GM12878 (cell line): Measurements from ENCODE around the gene LANCL2. TPM values are rescaled to one million over a fixed set of nuclear protein-coding genes. Genes with fewer than 3 reads are reported as not detected.

ENCODE experiments used
- ATAC-seq: fragments of 200-7000 bp; cut with Tn5 transposase; 3 replicates; pipeline ENCODE4 v1.9.1; 2020; ENCODE audit warnings: mild to moderate bottlenecking, moderate library complexity
- BruUV-seq: library from RNA; stranded (reverse); fragments of 400-500 nt; replicated peaks from 2 replicates; lab custom pipeline; 2021; lab: Mats Ljungman, UMichigan
- CTCF ChIA-PET: fragments of 300-600 bp; sonication (Branson Sonifier 250); formaldehyde crosslinking; extraction: SDS; loops from one replicate; lab custom pipeline; 2021; ENCODE audit warnings: inconsistent platforms; lab: Yijun Ruan, JAX
- POLR2A ChIA-PET: fragments of 350-600 bp; formaldehyde crosslinking; extraction: SDS; loops from one replicate; lab custom pipeline; 2021; ENCODE audit warnings: inconsistent platforms; lab: Charles Lee
- RAD21 ChIA-PET: fragments of 300-600 bp; sonication (Branson Sonifier 250); formaldehyde crosslinking; loops from one replicate; lab custom pipeline; 2023; ENCODE audit warnings: antibody characterized with exemption; ENCODE audit not compliant: unreplicated experiment; lab: Charles Lee
- SMC1A ChIA-PET: fragments of 300-600 bp; sonication (Branson Sonifier 250); formaldehyde crosslinking; loops from one replicate; lab custom pipeline; 2023; ENCODE audit not compliant: unreplicated experiment, uncharacterized antibody; lab: Charles Lee
- DNase-seq: peaks from one replicate; pipeline ENCODE4 v3.0.0-alpha.2; 2011; ENCODE audit warnings: low read depth, low spot score
- FAIRE-seq: peaks from 3 replicates; lab custom pipeline; 2011; peaks lifted over from hg19 to GRCh38; lab: Jason Lieb, UNC
- H2AFZ ChIP-seq: 2 replicates; pipeline ENCODE4 v1.6.0; 2011; ENCODE audit warnings: low read depth, low read length, control low read depth; ENCODE audit not compliant: control insufficient read depth
- H3K27ac ChIP-seq: 2 replicates; pipeline ENCODE4 v1.5.1; 2011; ENCODE audit warnings: control low read depth; ENCODE audit not compliant: control insufficient read depth, insufficient read depth
- H3K27me3 ChIP-seq, 2 experiments: replicated peaks in 1 of 2; 2 replicates each; pipeline versions ENCODE4 v1.6.0 to v1.6.1; 2011; ENCODE audit warnings: low read length in 1 of 2; ENCODE audit not compliant: control insufficient read depth in 2 of 2, insufficient read depth in 2 of 2
- H3K36me3 ChIP-seq, 2 experiments: 2 replicates each; pipeline ENCODE4 v1.5.1; 2011; ENCODE audit warnings: low read length in 1 of 2; ENCODE audit not compliant: control insufficient read depth in 2 of 2, insufficient read depth in 2 of 2
- H3K4me1 ChIP-seq: 2 replicates; pipeline ENCODE4 v1.6.1; 2011; ENCODE audit warnings: mild to moderate bottlenecking, low read length, moderate library complexity, mixed read lengths; ENCODE audit not compliant: control insufficient read depth, insufficient read depth
- H3K4me2 ChIP-seq: 2 replicates; pipeline ENCODE4 v1.6.0; 2011; ENCODE audit warnings: control low read depth; ENCODE audit not compliant: control insufficient read depth, insufficient read depth
- H3K4me3 ChIP-seq: fragments of 200-600 bp; sonication (generic); 2 replicates; pipeline ENCODE4 v1.5.1; 2016
- H3K79me2 ChIP-seq: 2 replicates; pipeline ENCODE4 v1.6.0; 2011; ENCODE audit warnings: low read length; ENCODE audit not compliant: control insufficient read depth, insufficient read depth
- H3K9ac ChIP-seq: 2 replicates; pipeline ENCODE4 v1.8.0; 2011; ENCODE audit warnings: low read length, control low read depth, mixed read lengths; ENCODE audit not compliant: control insufficient read depth, insufficient read depth
- H3K9me3 ChIP-seq: replicated peaks from 3 replicates; pipeline ENCODE4 v1.5.1; 2011; ENCODE audit warnings: mild to moderate bottlenecking, low read length; ENCODE audit not compliant: control insufficient read depth, insufficient read depth
- H4K20me1 ChIP-seq: 2 replicates; pipeline ENCODE4 v1.6.0; 2011; ENCODE audit not compliant: control insufficient read depth, insufficient read depth
- BACH1 ChIP-seq: fragments of 450-650 bp; IDR thresholded peaks from 2 replicates; pipeline ENCODE4 v1.6.1; 2017; ENCODE audit warnings: mild to moderate bottlenecking, borderline replicate concordance
- EED ChIP-seq: sonication (generic); IDR thresholded peaks from 2 replicates; pipeline ENCODE4 v1.6.1; 2016; ENCODE audit warnings: antibody characterized with exemption, low read depth
- HCFC1 ChIP-seq: fragments of 150-350 bp; IDR thresholded peaks from 2 replicates; pipeline ENCODE4 v1.6.1; 2014; ENCODE audit warnings: low read length
- MYC ChIP-seq: IDR thresholded peaks from 2 replicates; pipeline ENCODE4 v1.6.1; 2011; ENCODE audit warnings: mild to moderate bottlenecking, low read length, moderate library complexity, inconsistent platforms; ENCODE audit not compliant: insufficient read depth, insufficient replicate concordance, insufficient read length, severe bottlenecking
- NFYB ChIP-seq: IDR thresholded peaks from 2 replicates; pipeline ENCODE4 v1.6.1; 2011; ENCODE audit warnings: low read depth, mild to moderate bottlenecking, low read length, improper control_type of control experiment, moderate library complexity; ENCODE audit not compliant: insufficient read depth
- RB1 ChIP-seq: fragments of 450-650 bp; formaldehyde crosslinking; IDR thresholded peaks from 2 replicates; pipeline ENCODE4 v1.6.1; 2017; ENCODE audit warnings: mild to moderate bottlenecking, borderline replicate concordance
- RELA ChIP-seq: fragments of 450-650 bp; IDR thresholded peaks from 2 replicates; pipeline ENCODE4 v1.8.0; 2014; ENCODE audit warnings: borderline replicate concordance; ENCODE audit not compliant: partially characterized antibody
- SP1 ChIP-seq: IDR thresholded peaks from one replicate; pipeline ENCODE4 v1.6.1; 2011; ENCODE audit warnings: low read depth, low read length
- SREBF2 ChIP-seq: IDR thresholded peaks from 2 replicates; pipeline ENCODE4 v1.6.1; 2012; ENCODE audit warnings: mild to moderate bottlenecking, low read length
- TCF12 ChIP-seq: IDR thresholded peaks from 2 replicates; pipeline ENCODE4 v1.6.1; 2011; ENCODE audit warnings: low read depth, mild to moderate bottlenecking, low read length
- YY1 ChIP-seq: IDR thresholded peaks from 2 replicates; pipeline ENCODE4 v1.6.1; 2011; ENCODE audit warnings: low read depth, mild to moderate bottlenecking, low read length
- ZBED1 ChIP-seq: IDR thresholded peaks from 2 replicates; pipeline ENCODE4 v1.6.1; 2016; ENCODE audit warnings: borderline replicate concordance
- WGBS: methylation state at CpG from one replicate; pipeline ENCODE4 v1.1.6; 2016; ENCODE audit warnings: low lambda C conversion rate; ENCODE audit not compliant: insufficient replicate concordance, insufficient coverage; ENCODE audit errors: missing lambda C conversion rate; 5-methylcytosine and 5-hydroxymethylcytosine counted together
- in situ Hi-C: fragments of 300-500 bp; cut with MboI; formaldehyde crosslinking; loops from 9 replicates; pipeline ENCODE4 v1.14.3; 2018; ENCODE audit warnings: mixed read lengths
- intact Hi-C: fragments of 100-400 bp; cut with micrococcal nuclease; formaldehyde crosslinking; loops from one replicate; pipeline ENCODE4 v1.14.2; 2022; ENCODE audit not compliant: unreplicated experiment
- polyA plus RNA-seq, 11 experiments: library from polyadenylated mRNA; depleted of rRNA in 4 of 11; unstranded in 6 of 11; stranded (reverse) in 5 of 11; fragments of >200 nt; fragmentation: Nextera tagmentation in 4 of 11; fragmentation: Illumina TruSeq in 1 of 11; extraction: Ambion mirVana in 4 of 11; extraction: Trizol in 1 of 11; gene quantifications; 1 replicate in 1 of 11; 2 replicates in 10 of 11; pipeline versions ENCODE4 v1.2.1 to v1.2.3, GENCODE V29; 2011 to 2016; ENCODE audit warnings: inconsistent platforms in 2 of 11, missing spikeins in 2 of 11, low read depth in 1 of 11
- total RNA-seq, 4 experiments: library from RNA; depleted of rRNA in 3 of 4; stranded (reverse); fragments of >200 nt in 3 of 4; fragmentation: Illumina TruSeq in 1 of 4; extraction: Trizol in 1 of 4; gene quantifications; 2 replicates each; pipeline versions ENCODE4 v1.2.1 to v1.2.3, GENCODE V29; 2013 to 2021
- TF ChIP-seq, protein P1 (sequence below): fragments of 450-650 bp; formaldehyde crosslinking; IDR thresholded peaks from 2 replicates; pipeline ENCODE4 v1.4.0; 2022; ENCODE audit warnings: mild to moderate bottlenecking, moderate library complexity
- TF ChIP-seq, protein P2 (sequence below): IDR thresholded peaks from 2 replicates; pipeline ENCODE4 v1.6.1; 2011; ENCODE audit warnings: borderline replicate concordance, low read depth, mild to moderate bottlenecking, moderate library complexity, mixed read lengths, low read length; ENCODE audit not compliant: insufficient read depth; ENCODE audit errors: extremely low read length

Gene LANCL2
- total and polyA plus RNA-seq, 10 of the 15 experiments (the other 5 are each of a cell fraction or from before 2014, with no cell fraction given) = 8.1 to 28.6 (median 16.4) TPM

DNA sequence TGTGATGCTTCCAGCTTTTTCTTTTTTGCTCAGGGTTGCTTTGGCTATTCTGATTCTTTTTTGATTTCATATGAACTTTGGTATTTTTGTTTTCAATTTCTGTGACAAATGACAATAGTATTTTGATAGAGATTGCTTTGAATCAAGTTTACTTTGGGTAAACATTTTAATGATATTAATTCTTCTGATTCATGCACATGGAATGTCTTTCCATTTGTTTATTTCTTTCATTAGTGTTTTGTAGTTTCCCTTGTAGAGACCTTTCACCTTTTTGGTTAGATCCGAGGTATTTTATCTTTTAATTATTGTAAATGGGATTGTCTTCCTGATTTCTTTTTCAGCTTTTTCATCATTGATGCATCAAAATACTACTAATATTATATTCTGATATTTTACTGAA lies 93.2 kb downstream of the LANCL2 start:
- CTCF ChIA-PET = no interaction called here

More for the DNA sequence above, 93.2 kb downstream of the LANCL2 start:
- no peak for DNase-seq
- intact Hi-C loops = no loop called here
- ChIA-PET POLR2A (no interaction called here), SMC1A (interaction anchor here (2.2 kb wide), 1 partner anchor 10 kb away, joined by 11 read pairs; no protein-coding TSS in a partner anchor), RAD21 (no interaction called here)
- ATAC-seq = no peak
- no peaks in the 10 kb centered on the region for H3K36me3 ChIP-seq
- TF ChIP-seq SP1 (no peak), EED (no peak), ZBED1 (no peak), RB1 (no peak), SREBF2 (no peak), TCF12 (no peak), HCFC1 (no peak), MYC (no peak), RELA (no peak), NFYB (no peak), YY1 (no peak), BACH1 (no peak)
- TF ChIP-seq, protein P1, sequence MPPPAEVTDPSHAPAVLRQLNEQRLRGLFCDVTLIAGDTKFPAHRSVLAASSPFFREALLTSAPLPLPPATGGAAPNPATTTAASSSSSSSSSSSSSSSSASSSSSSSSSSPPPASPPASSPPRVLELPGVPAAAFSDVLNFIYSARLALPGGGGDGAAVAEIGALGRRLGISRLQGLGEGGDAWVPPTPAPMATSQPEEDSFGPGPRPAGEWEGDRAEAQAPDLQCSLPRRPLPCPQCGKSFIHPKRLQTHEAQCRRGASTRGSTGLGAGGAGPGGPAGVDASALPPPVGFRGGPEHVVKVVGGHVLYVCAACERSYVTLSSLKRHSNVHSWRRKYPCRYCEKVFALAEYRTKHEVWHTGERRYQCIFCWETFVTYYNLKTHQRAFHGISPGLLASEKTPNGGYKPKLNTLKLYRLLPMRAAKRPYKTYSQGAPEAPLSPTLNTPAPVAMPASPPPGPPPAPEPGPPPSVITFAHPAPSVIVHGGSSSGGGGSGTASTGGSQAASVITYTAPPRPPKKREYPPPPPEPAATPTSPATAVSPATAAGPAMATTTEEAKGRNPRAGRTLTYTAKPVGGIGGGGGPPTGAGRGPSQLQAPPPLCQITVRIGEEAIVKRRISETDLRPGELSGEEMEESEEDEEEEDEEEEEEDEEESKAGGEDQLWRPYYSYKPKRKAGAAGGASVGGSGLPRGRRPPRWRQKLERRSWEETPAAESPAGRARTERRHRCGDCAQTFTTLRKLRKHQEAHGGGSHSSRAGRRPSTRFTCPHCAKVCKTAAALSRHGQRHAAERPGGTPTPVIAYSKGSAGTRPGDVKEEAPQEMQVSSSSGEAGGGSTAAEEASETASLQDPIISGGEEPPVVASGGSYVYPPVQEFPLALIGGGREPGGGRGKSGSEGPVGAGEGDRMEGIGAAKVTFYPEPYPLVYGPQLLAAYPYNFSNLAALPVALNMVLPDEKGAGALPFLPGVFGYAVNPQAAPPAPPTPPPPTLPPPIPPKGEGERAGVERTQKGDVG (CRISPR knock-in tag) = no peak
- TF ChIP-seq, protein P2, sequence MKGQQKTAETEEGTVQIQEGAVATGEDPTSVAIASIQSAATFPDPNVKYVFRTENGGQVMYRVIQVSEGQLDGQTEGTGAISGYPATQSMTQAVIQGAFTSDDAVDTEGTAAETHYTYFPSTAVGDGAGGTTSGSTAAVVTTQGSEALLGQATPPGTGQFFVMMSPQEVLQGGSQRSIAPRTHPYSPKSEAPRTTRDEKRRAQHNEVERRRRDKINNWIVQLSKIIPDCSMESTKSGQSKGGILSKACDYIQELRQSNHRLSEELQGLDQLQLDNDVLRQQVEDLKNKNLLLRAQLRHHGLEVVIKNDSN = no peak
- H3K9me3 ChIP-seq = peaks cover 3% of the 10 kb centered on the region; the same call in 2 of the 3 replicates
- no peak overlapping the region for H3K9ac ChIP-seq
- H3K4me2 ChIP-seq = no peak overlapping the region
- WGBS = 100% methylated on average over 1 of the region's 1 CpG
- no peak for FAIRE-seq
- no peaks in the 10 kb centered on the region for H3K27me3 ChIP-seq
- no peaks in the 10 kb centered on the region for H3K4me1 ChIP-seq
- no peak overlapping the region for H2AFZ ChIP-seq
- no TSS peak for BruUV-seq
- H3K27ac ChIP-seq = no peak overlapping the region
- no peak overlapping the region for H3K4me3 ChIP-seq
- in situ Hi-C loops = no loop called here
- H3K79me2 ChIP-seq = no peaks in the 10 kb centered on the region
- no peaks in the 10 kb centered on the region for H4K20me1 ChIP-seq
